22Rv1 (cell line): Measurements from ENCODE around the gene NTMT2.

ENCODE experiments used
- CTCF ChIP-seq: fragments of 450-650 bp; IDR thresholded peaks from 2 replicates; pipeline ENCODE4 v1.5.1; 2017; ENCODE audit warnings: mild to moderate bottlenecking
- ZFX ChIP-seq: fragments of 450-650 bp; IDR thresholded peaks from 2 replicates; pipeline ENCODE4 v1.6.1; 2017; ENCODE audit warnings: antibody characterized with exemption, borderline replicate concordance

DNA sequence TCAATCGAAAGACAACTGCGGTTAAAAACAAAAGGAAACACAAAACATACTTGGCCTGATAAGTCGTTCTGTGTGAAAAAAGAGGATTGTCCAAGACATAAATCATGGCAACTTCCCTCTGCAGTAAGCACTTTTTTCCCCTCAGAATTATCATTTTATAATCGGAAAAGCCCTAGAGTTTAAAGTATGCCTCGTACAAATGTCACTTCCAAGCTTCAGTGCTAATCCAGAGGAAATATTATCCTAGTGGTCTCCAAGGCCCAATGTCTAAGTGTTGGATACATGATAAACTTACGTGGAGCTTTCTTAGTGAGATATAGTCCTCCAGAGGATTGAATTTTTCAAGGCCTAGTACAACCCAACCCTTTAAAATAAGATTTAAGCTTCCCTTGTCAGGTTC is 11.2 kb upstream of the NTMT2 start:
- TF ChIP-seq ZFX (no peak), CTCF (no peak)
